Endodermal cell (in vitro differentiated cells): ENCODE results near the gene GNAO1. TPM values are rescaled to one million over a fixed set of nuclear protein-coding genes. Genes with fewer than 3 reads are reported as not detected.

Experiments used
- DNase-seq: peaks from one replicate; pipeline ENCODE4 v3.0.0-alpha.2; 2017
- H3K27ac ChIP-seq: 2 replicates; pipeline ENCODE4 v1.5.1; 2013; ENCODE audit warnings: mild to moderate bottlenecking, low read depth, low read length, moderate library complexity
- H3K27me3 ChIP-seq: 2 replicates; pipeline ENCODE4 v1.6.1; 2013; ENCODE audit warnings: mild to moderate bottlenecking, low read length, moderate library complexity; ENCODE audit not compliant: insufficient read depth, control insufficient read depth, poor library complexity, severe bottlenecking
- H3K36me3 ChIP-seq: 2 replicates; pipeline ENCODE4 v1.7.0; 2013; ENCODE audit warnings: mild to moderate bottlenecking, low read length, moderate library complexity; ENCODE audit not compliant: control insufficient read depth, insufficient read depth
- H3K4me1 ChIP-seq: one replicate; pipeline ENCODE4 v1.7.0; 2013; ENCODE audit warnings: low read length; ENCODE audit not compliant: control insufficient read depth, insufficient read depth
- H3K4me3 ChIP-seq: 2 replicates; pipeline ENCODE4 v1.5.1; 2013; ENCODE audit warnings: mild to moderate bottlenecking, low read length, moderate library complexity
- H3K9ac ChIP-seq: 2 replicates; pipeline ENCODE4 v1.6.1; 2013; ENCODE audit warnings: mild to moderate bottlenecking, low read length, moderate library complexity; ENCODE audit not compliant: poor library complexity, severe bottlenecking; ENCODE audit errors: extremely low read depth
- H3K9me3 ChIP-seq: 2 replicates; pipeline ENCODE4 v1.6.1; 2013; ENCODE audit warnings: mild to moderate bottlenecking, low read length, moderate library complexity; ENCODE audit not compliant: control insufficient read depth
- H3K27ac Mint-ChIP-seq: 2 replicates; pipeline ENCODE4 v1.8.0; 2020; ENCODE audit warnings: mixed read lengths
- H3K27me3 Mint-ChIP-seq: 2 replicates; pipeline ENCODE4 v1.8.0; 2021; ENCODE audit warnings: mild to moderate bottlenecking, mixed read lengths; ENCODE audit not compliant: insufficient read depth
- H3K36me3 Mint-ChIP-seq: 2 replicates; pipeline ENCODE4 v1.8.0; 2020; ENCODE audit warnings: low read depth, mixed read lengths
- H3K4me1 Mint-ChIP-seq: 2 replicates; pipeline ENCODE4 v1.8.0; 2020; ENCODE audit warnings: mixed read lengths
- H3K4me3 Mint-ChIP-seq: 2 replicates; pipeline ENCODE4 v1.8.0; 2020; ENCODE audit warnings: mild to moderate bottlenecking, moderate library complexity, mixed read lengths
- H3K9me3 Mint-ChIP-seq: 2 replicates; pipeline ENCODE4 v1.8.0; 2020; ENCODE audit warnings: mild to moderate bottlenecking, mixed read lengths
- CTCF ChIP-seq: fragments of 200-600 bp; sonication (generic); conservative IDR thresholded peaks from 2 replicates; pipeline ENCODE4 v1.5.0; 2021; ENCODE audit warnings: antibody characterized with exemption, mild to moderate bottlenecking
- WGBS, 2 experiments: methylation state at CpG; one replicate each; pipeline versions ENCODE4 v1.1.5 to v1.1.7; 2013; ENCODE audit warnings: missing lambda C conversion rate in 2 of 2, mixed read lengths in 1 of 2; ENCODE audit not compliant: insufficient coverage in 1 of 2, insufficient read length in 1 of 2; 5-methylcytosine and 5-hydroxymethylcytosine counted together
- total RNA-seq, 2 donors: library from RNA; stranded (reverse); fragmentation: NEBNext Ultra II Directional in 1 of 2; extraction: Animal tissue kit (Norgen Biotek cat#: 25700) in 1 of 2; gene quantifications; 2 replicates in 1 of 2; 3 replicates in 1 of 2; pipeline ENCODE4 v1.2.1, GENCODE V29; 2021

GNAO1 gene
- total RNA-seq, 2 donors from 2014 or later, result 2.7 to 7.1 TPM

DNA sequence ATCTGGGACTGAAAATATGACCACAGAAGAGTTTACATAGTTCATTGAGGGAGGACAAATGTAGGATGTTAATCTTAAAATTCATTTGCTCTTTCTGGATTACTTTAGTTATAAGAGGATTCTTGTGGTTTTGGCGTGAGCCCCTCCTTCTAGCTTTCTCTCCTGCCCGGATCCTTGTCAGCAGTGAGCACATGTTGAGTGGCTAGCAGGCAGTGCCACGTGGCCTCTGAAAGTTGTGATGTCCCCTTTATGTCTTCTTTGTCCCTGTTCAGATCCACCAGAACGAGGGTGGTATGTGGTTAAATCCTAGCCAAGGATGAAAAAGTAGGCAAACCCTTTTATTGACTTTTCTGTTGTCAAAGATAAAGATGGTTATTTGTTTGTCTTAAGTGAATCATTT is 83.8 kb downstream of the GNAO1 start:
- Mint-ChIP-seq H3K4me3 (no peak overlapping the region), H3K27ac (no peak overlapping the region), H3K9me3 (peaks cover 17% of the 10 kb centered on the region), H3K27me3 (no peaks in the 10 kb centered on the region), H3K36me3 (peaks cover 5% of the 10 kb centered on the region), H3K4me1 (peaks cover 9% of the 10 kb centered on the region)
- H3K4me1 ChIP-seq, result no peaks in the 10 kb centered on the region
- no peaks in the 10 kb centered on the region for H3K36me3 ChIP-seq
- H3K27ac ChIP-seq, result no peak overlapping the region
- no peak for DNase-seq
- H3K9me3 ChIP-seq, result peaks cover 17% of the 10 kb centered on the region
- H3K9ac ChIP-seq, result no peak overlapping the region
- TF ChIP-seq CTCF, result no peak
- H3K4me3 ChIP-seq, result no peak overlapping the region
- 89 to 95% methylated on average over 4 of the region's 4 CpGs for WGBS, 2 experiments
- no peaks in the 10 kb centered on the region for H3K27me3 ChIP-seq

GRCh38 chr16:56275801-56276200 is 84.5 kb downstream of the GNAO1 start:
- H3K27me3 ChIP-seq, result no peaks in the 10 kb centered on the region
- H3K9me3 ChIP-seq, result peaks cover 17% of the 10 kb centered on the region
- no peak overlapping the region for H3K4me3 ChIP-seq
- no peak for DNase-seq
- no peak overlapping the region for H3K27ac ChIP-seq
- no peak overlapping the region for H3K4me3 Mint-ChIP-seq
- peaks cover 9% of the 10 kb centered on the region for H3K4me1 Mint-ChIP-seq
- H3K4me1 ChIP-seq, result no peaks in the 10 kb centered on the region
- H3K9ac ChIP-seq, result no peak overlapping the region
- H3K27ac Mint-ChIP-seq, result no peak overlapping the region
- H3K27me3 Mint-ChIP-seq, result no peaks in the 10 kb centered on the region
- WGBS, 2 experiments, result 90 to 93% methylated on average over 3 to 9 of the region's 9 CpGs
- TF ChIP-seq CTCF, result no peak
- H3K36me3 Mint-ChIP-seq, result peaks cover 5% of the 10 kb centered on the region
- H3K9me3 Mint-ChIP-seq, result peaks cover 17% of the 10 kb centered on the region
- H3K36me3 ChIP-seq, result no peaks in the 10 kb centered on the region

DNA sequence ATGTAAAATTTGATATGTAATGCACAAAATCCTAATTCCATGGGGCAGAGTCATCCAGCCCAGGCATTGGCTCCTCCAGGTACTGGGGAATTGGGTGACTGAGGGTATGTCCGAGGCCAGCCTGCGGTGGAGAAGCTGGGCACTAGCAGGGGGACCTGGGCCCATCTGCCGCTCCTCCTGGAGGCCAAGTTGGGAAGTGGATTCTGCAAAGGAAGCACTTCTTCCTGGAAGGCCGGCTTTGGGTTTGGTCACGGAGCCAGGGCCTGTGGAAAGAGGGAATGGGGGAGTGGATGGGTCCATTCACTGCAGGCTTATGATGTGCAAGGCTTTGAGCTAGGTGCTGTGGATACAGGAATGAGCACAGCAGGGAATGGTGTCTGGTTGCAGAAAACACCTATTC is 85.8 kb downstream of the GNAO1 start:
- no peak overlapping the region for H3K4me3 ChIP-seq
- peak; percentile 89 for DNase-seq
- peaks cover 17% of the 10 kb centered on the region for H3K9me3 ChIP-seq
- H3K27ac Mint-ChIP-seq, result no peak overlapping the region
- H3K27me3 ChIP-seq, result no peaks in the 10 kb centered on the region
- H3K9me3 Mint-ChIP-seq, result peaks cover 17% of the 10 kb centered on the region
- H3K9ac ChIP-seq, result no peak overlapping the region
- H3K27me3 Mint-ChIP-seq, result no peaks in the 10 kb centered on the region
- WGBS, 2 experiments, result 45 to 56% methylated on average over 4 to 5 of the region's 5 CpGs
- peaks cover 12% of the 10 kb centered on the region for H3K4me1 Mint-ChIP-seq
- no peaks in the 10 kb centered on the region for H3K36me3 ChIP-seq
- H3K36me3 Mint-ChIP-seq, result peaks cover 5% of the 10 kb centered on the region
- H3K4me3 Mint-ChIP-seq, result no peak overlapping the region
- TF ChIP-seq CTCF, result peak; percentile 82
- H3K4me1 ChIP-seq, result no peaks in the 10 kb centered on the region
- no peak overlapping the region for H3K27ac ChIP-seq
